ENCODE measurements around the gene PIK3C2B. TPM values are rescaled to one million over a fixed set of nuclear protein-coding genes. Genes with fewer than 3 reads are reported as not detected.
A peak's percentile ranks its signal among the peaks of the same experiment; 100 is the strongest.

Gene PIK3C2B
- total RNA-seq, 4 donors from 2014 or later = 7.9 to 18.2 (median 16.1) TPM

GRCh38 chr1:204478921-204479320 lies 15.7 kb downstream of the PIK3C2B start:
- no peak for TF ChIP-seq POLR2AphosphoS5 (IDR thresholded peaks at IDR 0.05)
- TF ChIP-seq, protein P1, sequence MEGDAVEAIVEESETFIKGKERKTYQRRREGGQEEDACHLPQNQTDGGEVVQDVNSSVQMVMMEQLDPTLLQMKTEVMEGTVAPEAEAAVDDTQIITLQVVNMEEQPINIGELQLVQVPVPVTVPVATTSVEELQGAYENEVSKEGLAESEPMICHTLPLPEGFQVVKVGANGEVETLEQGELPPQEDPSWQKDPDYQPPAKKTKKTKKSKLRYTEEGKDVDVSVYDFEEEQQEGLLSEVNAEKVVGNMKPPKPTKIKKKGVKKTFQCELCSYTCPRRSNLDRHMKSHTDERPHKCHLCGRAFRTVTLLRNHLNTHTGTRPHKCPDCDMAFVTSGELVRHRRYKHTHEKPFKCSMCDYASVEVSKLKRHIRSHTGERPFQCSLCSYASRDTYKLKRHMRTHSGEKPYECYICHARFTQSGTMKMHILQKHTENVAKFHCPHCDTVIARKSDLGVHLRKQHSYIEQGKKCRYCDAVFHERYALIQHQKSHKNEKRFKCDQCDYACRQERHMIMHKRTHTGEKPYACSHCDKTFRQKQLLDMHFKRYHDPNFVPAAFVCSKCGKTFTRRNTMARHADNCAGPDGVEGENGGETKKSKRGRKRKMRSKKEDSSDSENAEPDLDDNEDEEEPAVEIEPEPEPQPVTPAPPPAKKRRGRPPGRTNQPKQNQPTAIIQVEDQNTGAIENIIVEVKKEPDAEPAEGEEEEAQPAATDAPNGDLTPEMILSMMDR (IDR thresholded peaks at IDR 0.05) = no peak
- no peak overlapping the region for H3K4me3 ChIP-seq
- 46 to 57% methylated on average over 2 of the region's 2 CpGs for WGBS, 2 donors (ENCODE audit: low coverage in 1 of 2)
- ATAC-seq = no peak
- H3K27me3 ChIP-seq = no peaks in the 10 kb centered on the region
- H3K9me3 ChIP-seq = no peaks in the 10 kb centered on the region
- no peaks in the 10 kb centered on the region for H3K36me3 ChIP-seq
- peaks cover 0 to 85% (median 54%) of the 10 kb centered on the region in 3 donors for H3K4me1 ChIP-seq
- no peak overlapping the region for H3K27ac ChIP-seq

DNA sequence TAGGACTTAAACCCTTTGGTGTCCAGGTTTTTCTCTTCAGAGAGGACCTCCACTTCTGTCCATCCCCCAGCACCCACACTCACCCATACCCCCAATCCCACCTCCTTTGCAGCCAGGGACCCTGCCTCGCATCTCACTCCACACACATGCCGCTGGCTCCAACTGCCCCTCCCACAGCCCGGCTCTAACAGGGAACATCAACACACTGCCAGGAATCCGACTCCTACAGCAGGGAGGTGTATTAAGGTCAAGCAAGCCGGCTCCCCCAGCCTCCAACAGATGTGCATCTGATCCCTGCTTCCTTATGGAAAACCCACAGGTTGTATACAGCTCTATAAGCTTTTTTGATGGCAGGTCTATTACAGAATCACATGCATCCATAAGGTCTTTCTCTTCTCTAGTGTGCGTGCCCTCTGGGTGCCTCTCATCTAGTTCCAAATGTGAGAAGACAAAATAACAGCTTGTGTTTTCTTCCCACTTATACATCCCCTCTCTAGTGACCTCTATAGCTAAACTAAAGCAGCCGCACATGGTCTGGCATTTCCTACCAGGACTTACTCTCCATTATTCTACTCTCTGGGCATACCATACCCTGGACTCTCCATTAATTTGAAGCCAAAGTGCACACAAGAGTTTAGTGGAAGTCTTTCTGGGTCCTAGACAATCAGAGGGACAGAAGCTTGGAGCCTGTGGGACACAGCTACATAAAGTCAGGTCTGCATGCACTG lies 16.3 kb downstream of the PIK3C2B start:
- H3K27ac ChIP-seq = peak overlapping the region in 1 of 4 donors; percentile 18
- H3K27me3 ChIP-seq = no peaks in the 10 kb centered on the region
- WGBS, 2 donors (ENCODE audit: low coverage in 1 of 2) = 53 to 67% methylated on average over 5 to 7 of the region's 7 CpGs
- H3K9me3 ChIP-seq = no peaks in the 10 kb centered on the region
- H3K4me3 ChIP-seq = no peak overlapping the region
- no peaks in the 10 kb centered on the region for H3K36me3 ChIP-seq
- TF ChIP-seq, protein P1 (IDR thresholded peaks at IDR 0.05) = no peak
- TF ChIP-seq EP300 (IDR thresholded peaks at IDR 0.05) (no peak), POLR2AphosphoS5 (IDR thresholded peaks at IDR 0.05) (no peak), POLR2A (IDR thresholded peaks at IDR 0.05) (no peak)
- no peak for ATAC-seq
- peaks cover 0 to 85% (median 54%) of the 10 kb centered on the region in 3 donors for H3K4me1 ChIP-seq

GRCh38 chr1:204477036-204477740 lies 17.4 kb downstream of the PIK3C2B start:
- Histone ChIP-seq H3K27ac (peak overlapping the region in 1 of 4 donors; percentile 18), H3K4me3 (no peak overlapping the region), H3K9me3 (no peaks in the 10 kb centered on the region), H3K36me3 (no peaks in the 10 kb centered on the region), H3K27me3 (no peaks in the 10 kb centered on the region), H3K4me1 (peaks cover 0 to 76% (median 52%) of the 10 kb centered on the region in 3 donors)
- TF ChIP-seq EP300 (IDR thresholded peaks at IDR 0.05) (no peak), POLR2AphosphoS5 (IDR thresholded peaks at IDR 0.05) (no peak), POLR2A (IDR thresholded peaks at IDR 0.05) (no peak)
- TF ChIP-seq, protein P1 (IDR thresholded peaks at IDR 0.05) = no peak
- peak; percentile 51 for ATAC-seq
- 33 to 65% methylated on average over 3 to 4 of the region's 5 CpGs for WGBS, 2 donors (ENCODE audit: low coverage in 1 of 2)

- Histone ChIP-seq H3K4me3 (no peak overlapping the region), H3K9me3 (no peaks in the 10 kb centered on the region), H3K4me1 (peaks cover 0 to 69% (median 46%) of the 10 kb centered on the region in 3 donors), H3K27ac (no peak overlapping the region), H3K27me3 (no peaks in the 10 kb centered on the region), H3K36me3 (no peaks in the 10 kb centered on the region)
- WGBS, 2 donors (ENCODE audit: low coverage in 1 of 2) = 71 to 80% methylated on average over 4 to 5 of the region's 5 CpGs
- TF ChIP-seq POLR2AphosphoS5 (IDR thresholded peaks at IDR 0.05) (no peak), EP300 (IDR thresholded peaks at IDR 0.05) (no peak), POLR2A (IDR thresholded peaks at IDR 0.05) (no peak)
- TF ChIP-seq, protein P1 (IDR thresholded peaks at IDR 0.05) = no peak
- no peak for ATAC-seq
Observed at GRCh38 chr1:204476563-204476962, 18.0 kb downstream of the PIK3C2B start.

Measured in gastroesophageal sphincter (tissue), 4 donors.